GM18505 (cell line): ENCODE data around the gene AOC2.
A peak's percentile ranks its signal among the peaks of the same experiment; 100 is the strongest.

Source experiments
- ATAC-seq: cut with Tn5 transposase; IDR thresholded peaks from one replicate; pipeline ENCODE4 v1.9.1; 2021; ENCODE audit not compliant: unreplicated experiment
- POLR2A ChIP-seq: IDR thresholded peaks from 4 replicates; pipeline ENCODE4 v1.6.1; 2011; ENCODE audit warnings: borderline replicate concordance; ENCODE audit not compliant: insufficient read depth, insufficient read length; ENCODE audit errors: extremely low read depth

Gene AOC2

GRCh38 chr17:42809250-42809649 is 35.1 kb upstream of the AOC2 start:
- ATAC-seq: no peak
- TF ChIP-seq POLR2A: no peak

GRCh38 chr17:42814633-42815399 is 29.6 kb upstream of the AOC2 start:
- ATAC-seq: no peak
- TF ChIP-seq POLR2A: no peak

GRCh38 chr17:42817866-42818265 is 26.5 kb upstream of the AOC2 start:
- no peak for TF ChIP-seq POLR2A
- no peak for ATAC-seq

GRCh38 chr17:42818379-42818778 is 26.0 kb upstream of the AOC2 start:
- ATAC-seq: no peak
- TF ChIP-seq POLR2A: no peak

GRCh38 chr17:42819939-42820535 is 24.3 kb upstream of the AOC2 start:
- peak; percentile 14 for TF ChIP-seq POLR2A
- ATAC-seq: no peak

GRCh38 chr17:42821176-42821575 is 23.2 kb upstream of the AOC2 start:
- no peak for TF ChIP-seq POLR2A
- no peak for ATAC-seq

GRCh38 chr17:42827472-42827871 is 16.9 kb upstream of the AOC2 start:
- no peak for TF ChIP-seq POLR2A
- ATAC-seq: no peak

- ATAC-seq: no peak
- no peak for TF ChIP-seq POLR2A
Observed at GRCh38 chr17:42830971-42831370, 13.4 kb upstream of the AOC2 start.

GRCh38 chr17:42832213-42832933 is 12.0 kb upstream of the AOC2 start:
- ATAC-seq: no peak
- no peak for TF ChIP-seq POLR2A

GRCh38 chr17:42832934-42833766 is 11.2 kb upstream of the AOC2 start, which contains the start of gene PSME3:
Gene PSME3, plus strand, starts transcription at chr17:42833397. Its CDS starts 235 bp downstream, at chr17:42833632.
- peak; percentile 96 for TF ChIP-seq POLR2A
- peak; percentile 70 for ATAC-seq

GRCh38 chr17:42833767-42834422 is 10.5 kb upstream of the AOC2 start:
- no peak for ATAC-seq
- no peak for TF ChIP-seq POLR2A

GRCh38 chr17:42835732-42836131 is 8.6 kb upstream of the AOC2 start:
- ATAC-seq: no peak
- TF ChIP-seq POLR2A: no peak
